NT2/D1 (cell line): ENCODE results near the gene IRGC.
A peak's percentile ranks its signal among the peaks of the same experiment; 100 is the strongest.

Experiments used
- DNase-seq: peaks from one replicate; pipeline ENCODE4 v3.0.0-alpha.2; 2011; ENCODE audit warnings: low read depth, low spot score
- H3K27me3 ChIP-seq: 2 replicates; pipeline ENCODE4 v1.6.0; 2011; ENCODE audit warnings: mild to moderate bottlenecking; ENCODE audit not compliant: insufficient read length, insufficient read depth
- H3K36me3 ChIP-seq: 2 replicates; pipeline ENCODE4 v1.6.1; 2011; ENCODE audit warnings: mild to moderate bottlenecking, low read length, mixed read lengths; ENCODE audit not compliant: insufficient read depth, insufficient read length
- H3K4me1 ChIP-seq: 2 replicates; pipeline ENCODE4 v1.5.1; 2011; ENCODE audit not compliant: insufficient read depth, insufficient read length
- H3K4me3 ChIP-seq: 2 replicates; pipeline ENCODE4 v1.5.1; 2011; ENCODE audit warnings: low read depth; ENCODE audit not compliant: insufficient read length
- H3K9ac ChIP-seq: 2 replicates; pipeline ENCODE4 v1.6.0; 2011; ENCODE audit warnings: low read depth; ENCODE audit not compliant: insufficient read length
- H3K9me3 ChIP-seq: 2 replicates; pipeline ENCODE4 v1.5.1; 2011; ENCODE audit warnings: mild to moderate bottlenecking, low read length; ENCODE audit not compliant: insufficient read depth
- SUZ12 ChIP-seq: IDR thresholded peaks from 2 replicates; pipeline ENCODE4 v1.6.1; 2011; ENCODE audit not compliant: insufficient read length, insufficient read depth; ENCODE audit errors: extremely low read depth
- YY1 ChIP-seq: IDR thresholded peaks from 2 replicates; pipeline ENCODE4 v1.6.1; 2011; ENCODE audit not compliant: insufficient read length, insufficient read depth
- ZNF274 ChIP-seq: IDR thresholded peaks from 2 replicates; pipeline ENCODE4 v1.6.1; 2011; ENCODE audit warnings: mild to moderate bottlenecking, low read depth, low read length

IRGC gene

DNA sequence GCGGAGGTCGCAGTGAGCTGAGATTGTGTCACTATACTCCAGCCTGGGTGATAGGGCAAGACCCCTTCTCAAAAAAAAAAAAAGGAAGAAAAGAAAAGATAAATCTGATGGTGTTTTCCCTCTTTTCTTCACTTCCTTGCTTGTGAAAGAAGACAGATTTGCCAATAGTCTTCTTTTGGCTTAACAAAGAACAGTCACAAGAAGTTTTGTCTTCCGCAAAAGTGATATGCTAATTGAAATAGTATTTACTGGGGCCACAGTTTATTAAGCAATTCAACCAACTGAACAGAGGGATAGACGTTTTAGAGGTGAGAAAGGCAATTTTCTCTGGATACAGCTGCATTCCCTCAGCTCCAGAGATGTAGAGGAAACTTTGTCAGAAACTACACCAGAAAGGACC, 23.0 kb upstream of the IRGC start:
- Histone ChIP-seq H3K4me1 (no peaks in the 10 kb centered on the region), H3K9ac (no peak overlapping the region), H3K9me3 (peaks cover 22% of the 10 kb centered on the region; the same call in 1 of the 2 replicates), H3K27me3 (no peaks in the 10 kb centered on the region), H3K4me3 (no peak overlapping the region), H3K36me3 (no peaks in the 10 kb centered on the region)
- no peak for DNase-seq
- TF ChIP-seq SUZ12 = no peak
- no peak for TF ChIP-seq ZNF274
- TF ChIP-seq YY1 = no peak

DNA sequence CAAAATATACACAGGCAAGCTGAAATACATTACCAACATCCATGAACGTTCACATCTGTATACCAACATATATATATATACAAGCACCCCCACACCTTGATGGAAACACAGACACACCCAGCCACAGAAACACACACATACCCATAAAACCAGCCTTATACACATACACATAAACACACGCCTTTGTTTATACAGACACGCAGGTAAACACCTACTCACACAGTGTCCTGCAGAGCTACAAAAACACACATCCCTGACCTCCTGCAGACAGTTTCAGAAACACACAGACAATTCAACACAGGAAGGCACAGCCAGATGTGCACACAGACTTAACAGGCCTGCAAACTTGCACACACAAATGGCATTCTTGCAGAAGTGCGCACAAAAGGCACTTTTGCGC, 21.3 kb upstream of the IRGC start:
- DNase-seq = no peak
- H3K9me3 ChIP-seq = peaks cover 22% of the 10 kb centered on the region; the same call in 1 of the 2 replicates
- no peak overlapping the region for H3K4me3 ChIP-seq
- TF ChIP-seq SUZ12 (no peak), ZNF274 (no peak), YY1 (no peak)
- H3K36me3 ChIP-seq = no peaks in the 10 kb centered on the region
- no peak overlapping the region for H3K9ac ChIP-seq
- peaks cover 9% of the 10 kb centered on the region for H3K27me3 ChIP-seq
- H3K4me1 ChIP-seq = no peaks in the 10 kb centered on the region

DNA sequence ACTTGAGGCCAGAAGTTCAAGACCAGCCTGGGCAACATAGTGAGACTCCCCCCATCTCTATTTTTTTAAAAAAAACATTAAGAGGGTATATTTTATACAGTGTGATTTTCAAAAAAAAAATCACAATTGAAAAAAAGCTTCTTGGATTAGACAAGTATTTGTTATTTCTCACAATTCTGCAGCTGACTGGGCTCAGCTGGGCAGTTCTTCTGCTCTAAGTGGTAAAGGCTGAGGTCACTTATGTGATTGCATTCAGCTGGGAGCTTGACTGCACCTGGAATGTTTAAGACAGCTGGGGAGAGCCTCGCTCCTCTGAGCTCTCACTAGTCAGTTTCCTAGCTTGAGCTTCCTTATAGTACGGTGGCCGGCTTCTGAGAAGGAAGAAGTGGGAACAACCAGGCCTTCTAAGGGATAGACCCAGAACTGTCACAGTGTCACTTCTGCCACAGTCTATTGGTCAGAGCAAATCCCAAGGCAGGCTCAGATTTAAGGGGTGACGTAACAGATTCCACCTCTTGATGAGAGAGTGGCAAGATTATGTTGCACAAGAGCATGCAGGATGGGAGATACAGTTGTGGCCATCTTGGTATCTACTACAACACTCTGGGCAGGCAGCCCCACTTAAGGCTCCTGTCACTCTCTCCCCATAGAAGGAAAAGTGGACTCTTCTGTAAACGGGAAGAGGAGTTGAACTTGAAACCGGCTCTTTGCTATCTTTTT, 19.7 kb upstream of the IRGC start:
- Histone ChIP-seq H3K4me1 (peaks cover 3% of the 10 kb centered on the region), H3K4me3 (no peak overlapping the region), H3K9me3 (peaks cover 13% of the 10 kb centered on the region; the same call in 1 of the 2 replicates), H3K27me3 (peaks cover 9% of the 10 kb centered on the region), H3K9ac (no peak overlapping the region), H3K36me3 (no peaks in the 10 kb centered on the region)
- DNase-seq = no peak
- TF ChIP-seq ZNF274 = no peak
- TF ChIP-seq SUZ12 = no peak

DNA sequence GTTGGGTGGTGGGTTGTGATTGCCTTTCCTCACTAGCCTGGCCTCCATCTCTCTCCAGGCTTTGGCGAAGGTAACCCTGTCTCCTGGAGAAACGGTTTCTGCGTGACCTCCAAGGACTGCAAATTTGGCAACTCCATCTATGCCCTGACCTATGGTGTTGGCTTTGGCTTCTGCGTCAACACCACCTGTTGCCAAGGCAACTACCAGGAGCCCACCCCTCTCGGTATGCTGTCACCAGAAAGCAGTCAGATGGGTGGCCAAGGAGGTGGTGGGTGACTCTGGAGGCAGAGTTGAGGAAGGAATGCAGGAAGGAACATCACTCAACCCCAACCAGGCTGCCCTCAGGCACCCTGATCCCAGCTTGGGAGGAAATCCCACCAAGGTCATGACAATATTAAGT, 18.6 kb upstream of the IRGC start:
- TF ChIP-seq SUZ12 = no peak
- no peak for TF ChIP-seq ZNF274
- no peak for TF ChIP-seq YY1
- no peak overlapping the region for H3K4me3 ChIP-seq
- H3K4me1 ChIP-seq = peaks cover 5% of the 10 kb centered on the region
- H3K36me3 ChIP-seq = no peaks in the 10 kb centered on the region
- peaks cover 2% of the 10 kb centered on the region; the same call in 1 of the 2 replicates for H3K9me3 ChIP-seq
- peaks cover 9% of the 10 kb centered on the region for H3K27me3 ChIP-seq
- H3K9ac ChIP-seq = no peak overlapping the region
- no peak for DNase-seq

DNA sequence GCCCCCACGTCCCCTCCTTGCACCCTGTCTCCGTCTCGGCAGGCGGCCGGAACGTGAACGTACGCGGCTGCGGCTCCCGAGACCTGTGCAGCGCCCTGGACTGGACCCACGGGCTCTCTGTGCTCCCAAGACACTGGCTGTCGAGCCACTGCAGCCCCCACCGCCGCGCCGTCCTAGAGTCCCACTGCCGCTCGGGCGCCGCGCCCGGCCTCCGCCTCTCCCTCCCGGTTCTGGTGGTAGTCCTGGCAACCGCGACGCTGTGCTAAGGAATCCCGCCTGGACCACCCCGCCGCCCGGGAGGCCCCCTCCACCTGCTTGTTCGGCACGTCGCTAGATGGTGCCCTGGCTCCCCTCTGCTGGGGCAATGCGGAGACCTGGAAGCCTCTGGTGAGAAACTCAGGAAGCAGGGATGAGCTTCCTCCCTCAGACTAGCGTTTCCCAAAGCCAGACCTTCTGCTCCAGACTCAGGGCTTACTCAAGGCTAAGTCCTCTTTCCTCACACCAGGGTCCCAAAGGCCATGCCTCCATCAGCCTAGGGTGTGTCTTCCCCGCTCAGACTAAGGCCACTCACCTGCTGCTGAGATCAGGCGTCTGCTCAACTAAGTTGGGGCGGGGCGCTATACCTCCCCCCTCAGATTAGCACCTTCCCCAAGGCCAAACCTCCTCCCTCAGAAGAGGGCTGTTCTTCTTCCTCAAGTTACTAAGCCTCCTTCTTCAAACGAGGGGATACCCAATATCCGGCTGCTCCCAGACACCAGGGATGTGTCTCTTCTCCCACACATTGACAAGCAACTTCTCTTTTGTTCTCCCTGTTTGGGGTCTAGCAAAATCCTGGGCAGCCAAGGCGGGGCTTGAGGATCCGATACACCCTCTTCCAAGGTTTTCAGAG, 16.1 kb upstream of the IRGC start:
- H3K9ac ChIP-seq = no peak overlapping the region
- peaks cover 9% of the 10 kb centered on the region for H3K27me3 ChIP-seq
- H3K4me3 ChIP-seq = no peak overlapping the region
- H3K9me3 ChIP-seq = no peaks in the 10 kb centered on the region; the same call in 1 of the 2 replicates
- TF ChIP-seq SUZ12 (no peak), YY1 (no peak), ZNF274 (no peak)
- DNase-seq = peak; percentile 23
- H3K4me1 ChIP-seq = peaks cover 5% of the 10 kb centered on the region
- no peaks in the 10 kb centered on the region for H3K36me3 ChIP-seq

DNA sequence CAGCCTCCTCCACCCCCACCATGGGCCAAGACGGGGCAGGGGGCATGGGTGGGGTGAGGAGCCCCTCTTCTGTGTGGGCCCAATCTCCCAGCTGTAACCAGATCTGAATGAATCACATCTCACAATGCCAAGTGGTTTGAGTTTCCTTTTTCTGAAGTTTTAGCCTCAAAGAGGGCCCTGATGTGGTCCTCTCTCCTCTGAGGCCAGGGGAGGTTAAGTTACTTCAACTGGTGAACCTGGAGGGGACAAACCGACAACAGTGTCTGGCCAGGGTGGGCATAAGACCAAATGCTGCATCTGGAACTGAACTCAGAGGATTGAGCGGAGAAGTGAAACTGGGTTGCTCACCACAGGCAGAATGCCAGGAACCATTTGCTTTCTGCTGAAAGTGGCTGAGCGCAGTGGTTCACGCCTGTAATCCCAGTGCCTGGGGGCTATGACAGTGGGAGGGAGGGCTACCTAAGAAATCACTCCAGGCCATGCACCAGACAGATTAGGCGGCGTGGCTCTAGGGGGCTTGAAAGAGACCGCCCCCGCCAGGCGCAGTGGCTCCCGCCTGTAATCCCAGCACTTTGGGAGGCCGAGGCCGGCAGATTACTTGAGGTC, 15.4 kb upstream of the IRGC start:
- Histone ChIP-seq H3K4me1 (peaks cover 5% of the 10 kb centered on the region), H3K36me3 (no peaks in the 10 kb centered on the region), H3K4me3 (no peak overlapping the region), H3K27me3 (peaks cover 9% of the 10 kb centered on the region), H3K9me3 (no peaks in the 10 kb centered on the region; the same call in 1 of the 2 replicates), H3K9ac (no peak overlapping the region)
- TF ChIP-seq ZNF274 (no peak), SUZ12 (no peak), YY1 (no peak)
- DNase-seq = no peak
